Activated CD4-positive, alpha-beta T cell treated with anti-CD3 and anti-CD28 coated beads for 4 hours (primary cell): ENCODE measurements around the gene DNAJC15.

Experiments
- DNase-seq, 2 donors: peaks; one replicate each; pipeline ENCODE4 v3.0.0-alpha.2; 2020

The DNAJC15 gene

DNA sequence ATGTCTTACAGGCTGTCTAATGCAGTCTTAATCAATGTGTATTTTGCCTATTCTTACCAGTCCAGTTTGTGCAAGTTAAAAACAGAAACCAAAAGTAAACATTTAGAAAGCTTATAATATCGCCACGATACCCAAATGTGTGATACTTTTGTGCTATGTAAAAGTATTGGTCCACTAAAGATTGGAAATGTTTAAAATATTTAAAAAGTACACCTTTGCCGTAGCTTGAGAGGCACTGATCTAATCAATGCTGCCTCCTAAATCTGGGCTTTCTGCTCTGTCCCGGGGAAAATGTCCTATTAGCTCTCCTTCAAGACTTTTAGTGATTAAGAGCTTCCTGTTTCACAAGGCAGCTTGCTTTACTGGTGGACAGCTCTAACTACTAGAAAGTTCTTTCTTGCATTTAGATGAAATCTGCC lies 64.7 kb downstream of the DNAJC15 start:
- no peak for DNase-seq

- no peak for DNase-seq
Measured at GRCh38 chr13:43089912-43090498, 66.6 kb downstream of the DNAJC15 start.

- no peak for DNase-seq
Measured at GRCh38 chr13:43094901-43095300, 71.5 kb downstream of the DNAJC15 start.

GRCh38 chr13:43095771-43096719 lies 72.7 kb downstream of the DNAJC15 start:
- no peak for DNase-seq

- DNase-seq: no peak
Measured at GRCh38 chr13:43100667-43101066, 77.3 kb downstream of the DNAJC15 start.

DNA sequence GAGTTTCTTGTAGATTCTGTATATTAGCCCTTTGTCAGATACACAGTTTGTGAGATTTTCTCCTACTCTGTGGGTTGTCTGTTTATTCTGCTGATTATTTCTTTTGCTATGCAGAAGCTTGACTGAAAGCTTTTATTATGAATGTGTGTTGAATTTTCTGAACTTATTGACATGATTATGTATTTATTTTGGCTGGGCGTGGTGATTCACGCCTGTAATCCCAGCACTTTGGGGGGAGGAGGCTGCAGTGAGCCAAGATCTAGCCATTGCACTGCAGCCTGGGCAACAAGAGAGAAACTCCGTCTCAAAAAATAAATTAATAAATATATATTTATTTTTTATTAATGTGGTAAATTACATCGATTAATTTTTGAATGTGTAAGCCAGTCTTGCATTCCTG lies 78.9 kb downstream of the DNAJC15 start:
- no peak for DNase-seq

- no peak for DNase-seq
Measured at GRCh38 chr13:43107780-43108179, 84.4 kb downstream of the DNAJC15 start.

GRCh38 chr13:43110036-43110435 lies 86.7 kb downstream of the DNAJC15 start:
- DNase-seq: no peak

DNA sequence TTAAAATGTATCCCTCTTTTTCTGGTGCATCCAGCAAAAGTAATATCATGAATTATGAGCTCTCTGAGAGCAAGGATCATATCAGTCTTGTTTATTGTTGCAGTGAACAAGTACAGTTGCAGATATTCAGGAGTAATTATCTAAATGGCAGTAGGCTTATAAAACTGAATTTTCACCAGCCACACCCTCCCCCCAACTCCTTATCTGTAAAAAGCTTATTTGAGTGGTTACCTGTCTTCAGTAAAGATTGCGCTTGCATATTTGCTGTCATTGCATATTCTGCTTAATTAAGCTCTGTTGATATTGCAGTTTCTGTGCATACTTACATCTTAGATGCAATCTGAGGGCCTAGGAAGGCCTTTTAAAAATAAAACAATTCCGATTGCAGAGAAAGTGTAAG lies 87.3 kb downstream of the DNAJC15 start:
- DNase-seq: no peak

GRCh38 chr13:43111559-43112400 lies 88.4 kb downstream of the DNAJC15 start:
- no peak for DNase-seq

- no peak for DNase-seq
Measured at GRCh38 chr13:43113603-43114002, 90.2 kb downstream of the DNAJC15 start.

DNA sequence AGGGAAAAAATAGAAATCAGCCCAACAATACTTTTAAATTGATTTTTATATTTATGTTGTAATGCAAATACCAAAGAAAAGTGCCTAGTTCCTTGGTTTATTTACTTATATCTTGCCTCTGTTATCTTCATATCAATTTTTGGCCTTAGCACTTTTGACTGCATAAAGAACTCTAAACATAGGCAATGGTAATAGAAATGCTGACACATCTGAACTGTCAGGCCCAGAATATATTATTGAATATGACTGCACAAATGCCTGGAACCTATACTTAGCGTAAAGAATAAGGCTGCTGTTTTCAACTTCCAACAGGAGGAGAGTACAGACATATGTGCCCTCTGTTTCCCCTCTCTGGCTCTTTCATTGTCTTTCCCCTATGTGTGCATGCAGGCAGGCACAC lies 91.1 kb downstream of the DNAJC15 start:
- no peak for DNase-seq

DNA sequence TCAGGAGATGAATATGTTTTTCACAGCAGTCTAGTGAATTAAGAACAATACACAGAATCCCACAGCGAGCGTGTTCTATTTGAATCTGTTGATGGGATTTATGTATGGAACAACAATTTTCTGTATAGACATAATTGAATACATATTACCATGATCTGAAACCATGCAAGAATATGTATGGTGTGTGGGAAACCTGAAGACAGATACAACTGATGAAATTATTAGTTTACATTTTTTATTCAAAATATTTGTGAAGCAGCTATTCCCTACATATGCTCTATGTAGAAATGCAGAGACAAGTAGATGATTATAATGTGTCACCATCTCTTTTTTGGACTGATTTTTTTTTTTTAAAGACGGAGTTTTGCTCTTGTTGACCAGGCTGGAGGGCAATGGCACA lies 91.8 kb downstream of the DNAJC15 start:
- DNase-seq: no peak

DNA sequence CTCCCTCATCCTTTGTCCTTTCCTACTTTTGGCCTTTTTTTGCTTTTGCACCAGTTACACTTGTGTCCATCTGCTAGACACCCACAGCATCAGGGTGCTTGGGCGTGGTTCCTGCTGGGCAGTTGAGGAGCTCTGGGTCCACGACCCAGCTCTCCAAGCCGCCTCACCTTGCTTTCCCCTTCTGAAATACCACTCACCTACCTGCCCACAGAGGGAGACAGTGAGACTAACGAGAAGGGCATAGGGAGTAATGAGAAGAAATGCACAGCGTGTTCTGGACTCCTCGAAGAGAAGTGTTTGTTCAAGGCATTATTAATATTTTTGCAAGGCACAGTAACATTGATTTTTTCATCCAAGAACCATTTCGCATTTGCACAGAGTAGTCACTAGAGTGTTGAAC lies 92.9 kb downstream of the DNAJC15 start:
- no peak for DNase-seq

GRCh38 chr13:43118521-43118920 lies 95.1 kb downstream of the DNAJC15 start:
- no peak for DNase-seq

DNA sequence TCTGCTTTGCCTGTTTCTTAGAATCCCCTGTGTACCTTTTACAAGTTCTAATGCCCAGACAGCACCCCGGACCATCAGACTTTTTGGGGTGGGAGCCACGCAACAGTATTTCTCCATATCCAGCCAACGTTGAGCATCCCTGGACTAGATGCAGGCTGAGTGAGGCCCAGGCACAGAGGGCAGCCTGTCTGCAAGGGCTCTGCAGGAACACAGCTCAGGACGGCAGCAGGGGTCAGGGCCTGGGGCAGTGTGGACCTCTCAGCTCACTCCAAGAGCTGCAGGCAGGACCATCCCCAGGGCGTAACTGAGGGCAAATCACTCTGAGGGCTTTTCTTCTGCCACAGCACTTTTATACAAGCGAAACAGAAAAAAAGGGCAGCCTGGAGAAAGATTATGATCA lies 95.8 kb downstream of the DNAJC15 start:
- no peak for DNase-seq

DNA sequence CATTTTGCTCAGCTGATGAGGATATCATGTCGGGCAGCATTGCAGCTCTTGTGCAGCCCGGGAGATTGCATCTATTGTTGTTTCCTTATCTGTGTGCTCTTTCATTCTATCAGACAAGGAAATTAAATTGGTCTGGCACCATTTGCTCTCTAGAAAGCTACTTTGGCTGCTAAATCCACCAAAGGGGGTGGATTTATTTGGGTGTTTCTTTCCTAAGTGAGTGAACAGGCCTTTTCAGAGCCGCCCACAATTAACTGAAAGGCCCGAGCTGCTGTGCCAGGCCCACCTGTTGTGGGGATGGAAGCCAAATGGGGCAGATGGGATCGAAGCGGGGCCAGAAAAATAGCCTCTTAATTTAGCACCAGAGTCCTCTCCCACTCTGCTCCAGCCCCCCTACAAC lies 99.4 kb downstream of the DNAJC15 start:
- DNase-seq: no peak

DNA sequence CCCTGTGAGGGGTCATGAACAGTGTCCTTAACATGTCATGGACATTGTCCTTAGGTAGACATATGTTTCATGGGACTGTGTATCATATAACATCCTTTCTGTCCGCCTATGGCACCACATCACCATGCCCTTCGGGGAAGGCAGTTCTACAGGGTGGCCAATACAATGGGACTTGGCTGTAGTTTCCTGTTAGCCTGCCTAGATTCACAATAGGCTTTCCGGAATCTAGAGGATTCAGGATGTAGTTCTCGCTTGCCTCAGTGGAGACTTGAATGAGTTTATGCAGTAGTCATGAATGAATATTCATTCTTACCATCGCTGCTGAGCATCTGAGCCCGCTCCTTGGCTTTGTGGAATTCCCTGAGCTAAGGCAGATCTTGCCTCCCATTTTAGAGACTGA lies 100.5 kb downstream of the DNAJC15 start:
- no peak for DNase-seq

DNA sequence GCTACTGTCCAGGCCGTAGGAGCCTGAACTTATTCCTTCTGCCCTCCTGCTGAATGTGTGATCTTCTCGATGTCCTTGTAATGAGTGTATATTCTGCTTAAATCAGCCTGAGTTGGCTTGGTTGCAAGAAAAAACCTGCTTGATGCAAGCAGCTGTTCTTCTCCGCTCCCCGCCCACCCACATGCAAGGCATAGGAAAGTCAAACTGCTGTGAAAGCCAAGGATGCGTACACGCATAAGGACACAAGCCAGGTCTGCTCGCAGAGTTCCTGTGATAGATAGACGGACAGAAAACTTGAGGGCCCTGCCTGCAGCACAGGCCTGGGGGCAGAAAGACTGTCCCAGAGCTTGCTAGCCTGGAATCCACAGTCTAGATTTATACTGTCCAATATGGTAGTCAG lies 101.1 kb downstream of the DNAJC15 start:
- DNase-seq: no peak

DNA sequence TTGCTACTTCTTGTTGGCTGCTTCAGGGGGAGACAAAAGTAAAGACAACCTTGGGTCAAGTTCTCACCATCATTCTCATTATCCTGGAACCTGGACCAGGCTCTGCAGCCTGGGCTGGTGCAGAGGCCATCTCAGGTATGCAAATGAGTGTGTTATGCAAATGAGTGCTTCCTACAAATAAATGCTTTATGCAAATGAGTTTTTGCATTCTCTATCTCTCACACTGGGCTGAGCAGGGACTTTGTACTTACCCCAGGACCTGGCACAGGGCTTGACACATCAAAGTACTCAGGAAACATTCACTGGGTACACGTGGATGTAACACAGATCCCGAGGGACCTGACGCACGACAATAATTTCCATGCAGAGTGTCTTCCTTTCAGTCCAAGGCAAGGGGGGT lies 103.0 kb downstream of the DNAJC15 start:
- no peak for DNase-seq

GRCh38 chr13:43127103-43127798 lies 103.9 kb downstream of the DNAJC15 start:
- no peak for DNase-seq

DNA sequence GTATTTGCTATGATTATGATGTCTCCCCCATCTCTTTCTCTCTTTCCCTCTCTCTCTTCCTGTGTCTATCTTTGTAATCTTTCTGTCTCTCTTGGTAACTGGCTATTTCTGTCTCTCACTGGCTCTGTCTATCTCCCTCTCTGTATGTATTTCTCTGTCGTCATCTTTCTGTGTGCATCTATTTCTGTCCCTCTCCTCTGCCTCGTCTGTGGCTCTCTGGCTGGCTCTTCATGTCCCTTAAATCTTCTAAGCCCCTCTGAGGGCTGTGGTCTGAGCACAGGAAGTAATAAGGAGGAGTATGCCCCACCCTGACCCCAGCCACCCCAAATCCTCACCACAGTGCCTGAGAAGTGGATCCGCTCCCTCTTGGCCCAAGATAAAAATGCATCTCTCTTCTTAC lies 104.4 kb downstream of the DNAJC15 start:
- DNase-seq: no peak

GRCh38 chr13:43128504-43128961 lies 105.1 kb downstream of the DNAJC15 start:
- DNase-seq: no peak
